GM15510 (cell line): Measurements from ENCODE around the gene INIP.

Experiments used
- POLR2A ChIP-seq: IDR thresholded peaks from 3 replicates; pipeline ENCODE4 v1.6.1; 2011; ENCODE audit warnings: borderline replicate concordance; ENCODE audit not compliant: insufficient read length; ENCODE audit errors: extremely low read depth

The INIP gene

GRCh38 chr9:112655668-112656067 lies 62.2 kb downstream of the INIP start:
- TF ChIP-seq POLR2A = no peak

- no peak for TF ChIP-seq POLR2A
Observed at GRCh38 chr9:112654282-112654681, 63.6 kb downstream of the INIP start.

- TF ChIP-seq POLR2A = no peak
Observed at GRCh38 chr9:112648624-112649023, 69.3 kb downstream of the INIP start.

- no peak for TF ChIP-seq POLR2A
Observed at GRCh38 chr9:112647596-112647995, 70.3 kb downstream of the INIP start.

- no peak for TF ChIP-seq POLR2A
Observed at GRCh38 chr9:112642126-112642525, 75.8 kb downstream of the INIP start.

GRCh38 chr9:112640311-112640710 lies 77.6 kb downstream of the INIP start:
- TF ChIP-seq POLR2A = no peak
